ENCODE results near the gene CNTNAP5. TPM values are rescaled to one million over a fixed set of nuclear protein-coding genes. Genes with fewer than 3 reads are reported as not detected.

Gene CNTNAP5
- total and polyA plus RNA-seq, 2 experiments from 2014 or later, result 0.28 TPM; not detected in 1

- Histone ChIP-seq H3K27me3 (no peaks in the 10 kb centered on the region), H3K36me3 (replicated peaks; ENCODE audit: insufficient read depth, low read depth) (no peaks in the 10 kb centered on the region), H3K9me3 (ENCODE audit: low read depth) (no peaks in the 10 kb centered on the region), H4K20me1 (ENCODE audit: insufficient read depth, poor library complexity, severe bottlenecking) (no peaks in the 10 kb centered on the region), H3K79me2 (no peaks in the 10 kb centered on the region), H3K27ac (no peak overlapping the region), H3K4me3 (no peak overlapping the region), H3K9me2 (replicated peaks; ENCODE audit: insufficient read depth) (no peaks in the 10 kb centered on the region), H3K4me2 (no peak overlapping the region), H3K4me1 (ENCODE audit: insufficient read depth) (no peaks in the 10 kb centered on the region), H2AFZ (no peak overlapping the region)
- no peak for DNase-seq (ENCODE audit: low spot score)
- TF ChIP-seq CTCF (IDR thresholded peaks at IDR 0.05; ENCODE audit: poor library complexity) (no peak), EZH2phosphoT487 (IDR thresholded peaks at IDR 0.05; ENCODE audit: low read depth, severe bottlenecking, unreplicated experiment) (no peak)
- 79% methylated on average over 3 of the region's 4 CpGs for WGBS (ENCODE audit: low lambda C conversion rate, missing lambda C conversion rate)
Measured at GRCh38 chr2:124698979-124699565, 674.0 kb downstream of the CNTNAP5 start.

- no peak for TF ChIP-seq EZH2 (IDR thresholded peaks at IDR 0.05; ENCODE audit: borderline replicate concordance)
- Histone ChIP-seq H3K9me3 (ENCODE audit: low read depth) (no peaks in the 10 kb centered on the region), H2AFZ (no peak overlapping the region), H3K4me2 (peak overlapping the region; percentile 41), H3K9me2 (replicated peaks; ENCODE audit: insufficient read depth) (no peaks in the 10 kb centered on the region), H3K36me3 (replicated peaks; ENCODE audit: insufficient read depth, low read depth) (no peaks in the 10 kb centered on the region), H3K4me1 (ENCODE audit: insufficient read depth) (no peaks in the 10 kb centered on the region), H4K20me1 (ENCODE audit: insufficient read depth, poor library complexity, severe bottlenecking) (no peaks in the 10 kb centered on the region), H3K27me3 (no peaks in the 10 kb centered on the region), H3K27ac (no peak overlapping the region), H3K79me2 (no peaks in the 10 kb centered on the region), H3K4me3 (no peak overlapping the region)
- DNase-seq (ENCODE audit: low spot score), result no peak
Measured at GRCh38 chr2:124702777-124703176, 677.7 kb downstream of the CNTNAP5 start.

GRCh38 chr2:124704071-124704925 is 679.2 kb downstream of the CNTNAP5 start:
- H3K9me3 ChIP-seq (ENCODE audit: low read depth), result no peaks in the 10 kb centered on the region

More at GRCh38 chr2:124704071-124704925, 679.2 kb downstream of the CNTNAP5 start:
- 68% methylated on average over 5 of the region's 5 CpGs for WGBS (ENCODE audit: low lambda C conversion rate, missing lambda C conversion rate)
- DNase-seq (ENCODE audit: low spot score), result no peak
- Histone ChIP-seq H4K20me1 (ENCODE audit: insufficient read depth, poor library complexity, severe bottlenecking) (no peaks in the 10 kb centered on the region), H3K4me3 (no peak overlapping the region), H3K4me1 (ENCODE audit: insufficient read depth) (no peaks in the 10 kb centered on the region), H2AFZ (no peak overlapping the region), H3K27ac (no peak overlapping the region), H3K27me3 (no peaks in the 10 kb centered on the region), H3K79me2 (no peaks in the 10 kb centered on the region), H3K36me3 (replicated peaks; ENCODE audit: insufficient read depth, low read depth) (no peaks in the 10 kb centered on the region), H3K9me2 (replicated peaks; ENCODE audit: insufficient read depth) (no peaks in the 10 kb centered on the region), H3K4me2 (no peak overlapping the region)
- TF ChIP-seq EZH2phosphoT487 (IDR thresholded peaks at IDR 0.05; ENCODE audit: low read depth, severe bottlenecking, unreplicated experiment) (no peak), EZH2 (IDR thresholded peaks at IDR 0.05; ENCODE audit: borderline replicate concordance) (no peak), CTCF (IDR thresholded peaks at IDR 0.05; ENCODE audit: poor library complexity) (no peak)
